GM19397 (cell line): ENCODE measurements around the gene RAB40AL.
A peak's percentile ranks its signal among the peaks of the same experiment; 100 is the strongest.
"Not testable (repeated sequence)": the region's sequence is repeated elsewhere in the genome, so short reads cannot be mapped to it uniquely, and the experiment has no call there.

Experiments
- ATAC-seq: cut with Tn5 transposase; IDR thresholded peaks from one replicate; pipeline ENCODE4 v1.9.1; 2021; ENCODE audit warnings: mild to moderate bottlenecking, moderate library complexity; ENCODE audit not compliant: unreplicated experiment

The RAB40AL gene

GRCh38 chrX:102936972-102937371 is at the start of gene RAB40AL:
RAB40AL (plus strand) TSS chrX:102937272; CDS start chrX:102937319, 47 bp downstream.
- ATAC-seq: not testable (repeated sequence)

- no peak for ATAC-seq
Observed at GRCh38 chrX:102887687-102888086, 49.4 kb upstream of the RAB40AL start.

DNA sequence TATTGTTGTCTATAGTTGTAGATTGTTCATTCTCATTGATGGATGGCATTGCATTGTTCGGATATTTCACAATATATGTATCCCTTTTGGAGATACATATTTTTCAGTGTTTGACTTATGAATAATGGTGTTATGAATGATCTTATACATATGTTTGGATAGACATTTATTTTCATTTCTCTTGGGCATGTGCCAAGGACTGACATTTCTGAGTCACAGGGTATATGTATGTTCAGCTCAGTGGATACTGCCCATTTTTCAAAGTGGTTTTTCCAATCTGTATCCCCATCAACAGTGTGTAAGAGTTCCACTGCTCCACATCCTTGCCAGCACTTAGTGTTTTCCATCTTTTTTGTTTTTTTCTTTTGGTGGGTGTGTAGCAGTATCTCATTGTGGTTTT is 45.0 kb upstream of the RAB40AL start:
- ATAC-seq: no peak

DNA sequence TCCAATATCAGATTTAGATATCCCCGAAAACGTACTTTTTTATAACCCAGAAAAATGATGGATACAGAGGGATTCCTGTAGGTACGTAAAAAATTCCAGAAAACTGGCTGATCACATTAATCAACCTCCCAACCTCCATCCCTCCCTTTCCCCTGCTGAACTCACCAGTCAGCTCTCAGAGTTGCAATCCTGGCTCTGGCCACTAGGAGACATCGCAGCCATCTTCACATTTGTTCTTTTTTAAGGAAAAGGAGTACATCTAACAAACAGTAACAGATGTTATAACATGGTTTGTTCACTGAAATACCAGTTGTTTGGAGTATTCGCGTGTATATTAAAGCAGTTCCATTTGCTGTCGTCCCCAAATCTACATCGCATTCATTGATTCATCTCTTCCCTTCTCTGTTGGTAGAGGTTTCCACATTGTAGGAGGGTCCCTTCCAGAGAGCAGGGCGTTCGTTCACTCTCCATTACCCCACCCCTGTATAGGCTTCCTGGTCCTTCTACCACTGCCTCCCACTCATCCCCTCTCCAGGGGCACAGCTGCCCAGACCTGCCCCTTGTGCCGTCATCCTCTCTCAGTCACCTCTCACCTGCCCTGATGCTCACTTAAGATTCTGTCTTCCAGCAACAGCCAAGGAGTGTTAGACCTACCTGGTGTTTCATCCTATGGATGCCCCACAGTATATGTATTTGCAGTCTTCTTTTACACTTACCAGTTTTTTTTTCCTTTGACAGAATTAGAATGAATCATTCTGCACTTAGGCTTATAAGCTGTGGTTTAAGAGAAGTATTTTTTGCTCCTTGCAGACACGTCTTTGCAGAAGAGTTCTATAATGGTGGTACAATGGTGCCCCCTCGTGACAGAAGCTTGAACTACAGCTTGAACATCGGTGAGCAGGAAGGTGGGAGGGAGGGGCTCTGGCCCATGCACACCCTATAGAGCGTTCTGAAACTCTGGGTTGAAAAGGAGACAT is 36.8 kb upstream of the RAB40AL start:
- ATAC-seq: peak; percentile 82

DNA sequence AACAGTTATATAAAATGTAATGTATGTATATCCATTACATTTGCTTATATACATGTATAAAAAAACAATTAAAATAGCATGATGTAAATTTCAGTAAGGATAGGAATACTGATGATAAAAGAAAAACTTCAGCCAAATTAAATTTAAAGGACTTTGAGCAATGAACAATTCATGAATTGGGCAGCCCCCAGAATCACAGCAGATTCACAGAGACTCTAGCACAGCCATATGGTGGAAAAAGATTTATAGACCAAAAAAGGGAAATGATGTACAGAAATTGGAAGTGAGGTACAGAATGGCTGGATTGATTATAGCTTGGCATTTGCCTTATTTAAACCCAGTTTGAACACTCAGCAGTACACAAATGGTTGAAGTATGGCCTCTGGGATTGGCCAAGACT is 34.7 kb upstream of the RAB40AL start:
- ATAC-seq: no peak

DNA sequence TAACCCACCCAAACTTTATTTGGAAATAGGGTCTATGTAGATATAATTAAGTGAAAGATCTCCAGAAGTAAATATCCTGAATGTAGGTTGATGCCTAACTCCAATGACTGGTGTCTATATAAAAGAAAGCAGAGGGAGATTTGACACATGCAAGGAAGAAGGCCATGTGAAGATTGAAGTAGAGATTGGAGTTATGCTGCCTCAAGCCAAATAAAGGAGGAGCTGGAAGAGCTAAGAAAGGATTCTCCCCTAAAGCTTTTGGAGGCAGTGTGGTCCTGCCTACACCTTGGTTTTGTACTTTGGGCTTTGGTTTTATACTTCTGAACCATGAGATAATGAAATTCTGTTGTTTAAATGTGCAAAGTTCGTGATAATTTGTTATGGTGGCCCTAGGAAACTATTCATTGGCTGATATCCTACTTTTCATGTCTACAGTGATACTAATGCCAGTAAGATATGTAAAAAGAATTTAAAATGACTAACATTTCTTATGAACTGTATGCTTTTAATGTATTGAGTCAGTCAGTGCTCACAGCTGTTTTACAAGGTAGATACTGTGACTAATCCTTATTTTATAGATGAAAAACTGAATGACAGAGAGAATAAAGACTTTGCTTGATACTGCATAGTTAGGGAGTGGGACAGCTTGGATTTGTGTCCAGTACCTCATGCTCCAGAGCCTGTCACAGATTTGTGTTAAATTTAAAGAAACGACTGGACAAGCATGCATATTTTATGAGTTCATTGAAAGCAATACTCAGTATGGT is 5.9 kb upstream of the RAB40AL start:
- no peak for ATAC-seq

- ATAC-seq: no peak
Observed at GRCh38 chrX:102934624-102935023, 2.4 kb upstream of the RAB40AL start.

DNA sequence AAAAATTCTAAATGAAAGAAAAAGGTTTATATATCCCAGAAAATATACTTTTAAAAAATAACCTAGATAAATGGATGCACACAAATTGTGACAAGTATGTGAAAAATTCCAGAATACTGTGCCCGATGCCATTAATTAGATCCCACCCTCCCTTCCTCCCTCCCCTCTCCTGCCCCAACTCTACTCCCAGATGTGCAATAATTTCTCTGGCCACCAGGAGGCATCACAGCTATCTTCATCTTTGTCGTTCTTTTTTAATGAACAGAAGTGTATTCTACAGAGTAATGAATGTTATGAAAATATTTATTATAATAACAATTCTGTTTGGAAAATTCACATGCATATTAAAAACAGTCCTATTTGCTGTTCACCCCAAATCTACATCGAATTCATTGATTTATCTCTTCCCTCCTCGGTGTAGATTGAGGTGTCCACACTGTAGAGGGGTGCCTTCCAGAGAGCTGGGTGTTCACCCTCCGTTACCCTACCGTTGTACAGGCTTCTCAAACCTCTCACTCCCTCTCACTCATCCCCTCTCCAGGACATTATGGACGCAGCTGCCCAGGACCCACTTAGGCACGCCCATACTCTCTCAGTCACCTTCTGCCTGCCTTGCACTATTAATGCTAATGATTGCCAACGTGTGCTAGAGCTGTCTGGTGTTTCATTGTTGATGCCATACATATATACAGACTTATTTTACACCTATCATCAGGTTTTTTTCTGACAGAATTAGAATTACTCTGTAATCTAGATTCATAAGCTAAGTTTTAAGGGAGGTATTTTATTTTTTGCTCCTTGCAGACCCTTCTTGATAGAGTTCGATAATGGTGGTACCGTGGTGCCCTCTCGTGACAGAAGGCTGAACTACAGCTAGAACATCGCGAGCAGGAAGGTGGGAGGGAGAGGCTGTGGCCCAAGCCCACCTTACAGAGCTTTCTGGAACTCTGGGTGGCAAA is 14.1 kb downstream of the RAB40AL start:
- peak; percentile 85 for ATAC-seq

DNA sequence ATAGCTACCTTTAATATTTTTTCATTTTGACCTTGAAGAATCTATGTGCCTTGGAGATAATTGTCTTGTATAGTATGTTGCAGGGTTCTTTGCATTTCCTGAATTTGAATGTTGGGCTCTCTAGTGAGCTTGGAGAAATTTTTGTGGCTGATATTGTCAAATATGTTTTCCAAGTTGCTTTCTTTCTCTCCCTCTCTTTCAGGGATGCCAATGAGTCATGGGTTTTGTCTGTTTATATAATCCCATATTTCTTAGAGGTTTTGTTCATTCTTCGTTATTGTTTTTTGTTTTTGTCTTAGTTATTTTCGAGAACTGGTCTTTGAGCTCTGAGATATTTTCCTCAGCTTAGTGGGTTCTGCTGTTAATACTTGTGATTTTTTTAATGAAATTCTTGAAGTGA is 20.7 kb downstream of the RAB40AL start:
- ATAC-seq: no peak

DNA sequence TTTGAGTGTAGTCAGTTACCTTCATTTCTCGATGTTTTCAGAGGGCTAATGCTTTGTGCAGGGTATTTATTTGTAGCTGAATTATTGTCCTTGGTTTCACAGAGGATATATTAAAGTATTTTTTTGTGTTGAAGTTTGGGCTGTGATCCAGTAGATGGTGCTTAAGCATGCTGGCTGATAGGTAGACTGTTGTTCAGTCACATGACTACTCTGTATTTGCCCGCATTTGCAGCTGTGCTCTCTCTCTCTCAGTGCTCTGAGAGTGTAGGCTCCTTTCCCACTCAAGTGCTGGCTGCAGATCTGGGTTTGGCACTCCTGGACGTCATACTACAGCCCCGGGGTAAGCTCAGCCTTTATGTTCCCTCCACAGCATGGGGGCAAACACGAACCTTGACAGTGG is 21.7 kb downstream of the RAB40AL start:
- ATAC-seq: no peak

GRCh38 chrX:102959471-102959870 is 22.4 kb downstream of the RAB40AL start:
- ATAC-seq: no peak

GRCh38 chrX:102963955-102964354 is 26.9 kb downstream of the RAB40AL start:
- no peak for ATAC-seq

DNA sequence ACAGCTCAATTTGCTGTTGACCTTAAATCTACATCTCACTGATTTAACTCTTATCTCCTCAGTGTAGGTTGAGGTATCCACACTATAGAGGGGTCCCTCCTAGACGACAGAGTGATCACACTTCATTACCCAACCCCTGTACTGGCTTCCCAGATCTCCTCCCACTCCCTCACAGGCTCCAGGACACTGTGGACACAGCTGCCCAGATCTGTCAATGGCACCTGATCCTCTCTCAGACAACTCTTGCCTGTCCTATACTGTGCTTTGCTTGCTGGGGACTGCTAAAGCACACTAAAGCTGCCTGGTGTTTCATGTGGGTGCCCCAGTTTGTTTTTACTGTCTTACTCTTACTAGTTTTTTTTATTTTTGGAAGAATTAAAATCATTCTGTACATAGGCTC is 27.9 kb downstream of the RAB40AL start:
- ATAC-seq: no peak

- ATAC-seq: no peak
Observed at GRCh38 chrX:102966701-102967100, 29.6 kb downstream of the RAB40AL start.

DNA sequence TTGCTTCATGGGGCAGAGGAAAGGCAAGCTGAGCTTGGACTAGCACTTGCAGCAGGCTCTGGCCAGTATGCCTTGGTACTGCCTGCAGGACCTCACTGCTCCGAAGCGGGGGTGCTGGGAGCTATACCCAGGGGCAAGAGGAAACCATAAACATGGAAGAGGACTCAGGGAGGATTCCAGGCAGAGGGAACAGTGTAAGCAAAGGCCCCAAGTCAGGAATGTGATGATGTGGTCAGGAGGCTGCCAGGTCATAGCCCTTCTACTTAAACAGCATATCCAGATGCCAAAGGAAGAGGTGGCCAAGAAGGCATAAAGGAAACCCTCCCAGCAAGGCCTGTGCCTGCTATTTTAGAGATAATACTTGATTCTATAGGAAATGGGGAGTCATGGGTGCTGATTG is 31.1 kb downstream of the RAB40AL start:
- ATAC-seq: no peak

DNA sequence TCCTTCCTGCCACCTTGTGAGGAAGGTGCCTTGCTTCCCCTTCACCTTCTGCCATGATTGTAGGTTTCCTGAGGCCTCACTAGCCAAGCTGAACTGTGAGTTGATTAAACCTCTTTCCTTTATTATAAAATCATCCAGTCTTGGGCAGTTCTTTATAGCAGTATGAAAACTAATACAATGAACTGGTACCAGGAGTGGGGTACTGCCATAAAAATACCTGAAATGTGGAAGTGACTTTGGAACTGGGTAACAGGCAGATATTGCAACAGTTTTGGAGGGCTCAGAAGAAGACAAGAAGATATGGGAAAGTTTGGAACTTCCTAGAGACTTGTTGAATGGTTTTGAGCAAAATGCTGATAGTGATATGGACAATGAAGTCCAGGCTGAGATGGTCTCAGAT is 34.5 kb downstream of the RAB40AL start:
- not testable (repeated sequence) for ATAC-seq

- no peak for ATAC-seq
Observed at GRCh38 chrX:102975016-102975415, 37.9 kb downstream of the RAB40AL start.

DNA sequence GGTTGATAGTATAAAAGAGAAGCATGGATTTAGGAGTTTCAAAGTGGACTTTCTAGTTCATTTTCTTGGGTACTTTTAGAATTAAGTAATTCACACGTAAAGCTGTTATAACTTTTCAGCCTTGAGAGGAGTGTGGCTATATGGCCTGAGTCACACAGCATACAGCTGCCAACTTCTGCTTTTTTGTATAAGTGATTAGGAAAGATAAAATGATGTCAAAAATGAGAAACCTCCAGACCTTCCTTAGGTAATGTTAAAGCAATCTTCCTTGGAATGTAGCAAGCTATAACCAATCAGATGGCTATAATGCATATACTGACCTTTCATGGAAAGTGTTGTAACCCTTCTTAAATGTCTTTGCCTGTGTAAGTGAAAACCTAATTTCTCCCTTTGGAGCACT is 39.2 kb downstream of the RAB40AL start:
- no peak for ATAC-seq

GRCh38 chrX:102976793-102977495 is 39.9 kb downstream of the RAB40AL start:
- no peak for ATAC-seq

DNA sequence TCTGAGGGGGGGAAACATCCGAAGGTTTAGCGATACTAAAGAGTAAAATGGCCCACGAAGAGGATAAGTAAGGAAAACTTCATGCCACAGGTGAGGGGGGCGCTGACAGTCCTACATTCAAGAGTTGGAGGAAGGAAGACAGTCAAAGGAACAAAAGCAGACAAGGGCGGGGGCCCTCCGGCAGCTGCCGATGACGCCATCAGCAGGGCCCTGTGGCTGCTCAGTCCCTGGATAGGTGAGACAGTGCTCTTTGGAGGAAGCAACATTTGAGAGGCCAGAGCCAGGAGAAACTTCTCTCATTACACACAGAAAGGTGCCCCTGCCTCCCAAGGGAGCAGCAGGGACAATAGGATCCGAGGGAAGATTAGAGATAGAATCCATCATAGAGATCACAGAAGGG is 41.5 kb downstream of the RAB40AL start:
- no peak for ATAC-seq
